Activated naive CD4-positive, alpha-beta T cell treated with anti-CD3 and anti-CD28 coated beads, Interleukin-2, amount 10 ng/mL, durations not matched to agents 7 days and 5 days (primary cell): ENCODE results near the gene FOSL2.

Experiments used
- CTCF ChIA-PET: fragments of 350-600 bp; sonication (Branson Sonifier 250); formaldehyde crosslinking; loops from one replicate; lab custom pipeline; 2021; ENCODE audit warnings: antibody characterized with exemption; lab: Charles Lee
- DNase-seq: peaks from one replicate; pipeline ENCODE4 v3.0.0-alpha.2; 2020
- H3K27ac Mint-ChIP-seq: one replicate; pipeline ENCODE4 v1.8.0; 2021; ENCODE audit warnings: mild to moderate bottlenecking, moderate library complexity, mixed read lengths
- H3K27me3 Mint-ChIP-seq: one replicate; pipeline ENCODE4 v1.8.0; 2021; ENCODE audit warnings: mild to moderate bottlenecking, mixed read lengths
- H3K36me3 Mint-ChIP-seq: one replicate; pipeline ENCODE4 v1.8.0; 2021; ENCODE audit warnings: mixed read lengths
- H3K4me1 Mint-ChIP-seq: one replicate; pipeline ENCODE4 v1.8.0; 2021; ENCODE audit warnings: mixed read lengths
- H3K4me3 Mint-ChIP-seq: one replicate; pipeline ENCODE4 v1.8.0; 2021; ENCODE audit warnings: mild to moderate bottlenecking, moderate library complexity, mixed read lengths
- H3K9me3 Mint-ChIP-seq: one replicate; pipeline ENCODE4 v1.8.0; 2021; ENCODE audit warnings: mixed read lengths

FOSL2 gene

DNA sequence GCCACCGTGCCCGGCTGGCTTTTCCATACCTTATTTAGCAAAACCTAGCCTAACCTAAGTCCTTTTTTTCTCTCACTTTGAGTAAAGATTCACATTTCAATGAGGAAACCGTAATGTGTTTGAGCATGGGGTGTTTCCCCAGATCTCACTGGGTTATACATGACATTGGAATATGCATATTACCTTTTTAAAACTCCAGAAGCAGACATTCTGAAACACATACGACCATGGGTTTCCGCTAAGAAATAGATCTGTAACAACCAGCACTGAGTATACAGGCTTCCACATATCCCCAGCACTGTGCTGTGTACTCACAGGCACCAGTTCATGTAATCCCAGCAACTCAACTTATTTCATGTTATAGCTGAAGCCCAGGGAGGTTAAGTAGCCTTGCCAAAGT lies 41.0 kb upstream of the FOSL2 start:
- no peak for DNase-seq
- peaks cover 32% of the 10 kb centered on the region for H3K27me3 Mint-ChIP-seq
- H3K4me3 Mint-ChIP-seq, result no peak overlapping the region
- peaks cover 62% of the 10 kb centered on the region for H3K4me1 Mint-ChIP-seq
- peaks cover 8% of the 10 kb centered on the region for H3K36me3 Mint-ChIP-seq
- CTCF ChIA-PET, result no interaction called here
- H3K27ac Mint-ChIP-seq, result no peak overlapping the region
- no peaks in the 10 kb centered on the region for H3K9me3 Mint-ChIP-seq

DNA sequence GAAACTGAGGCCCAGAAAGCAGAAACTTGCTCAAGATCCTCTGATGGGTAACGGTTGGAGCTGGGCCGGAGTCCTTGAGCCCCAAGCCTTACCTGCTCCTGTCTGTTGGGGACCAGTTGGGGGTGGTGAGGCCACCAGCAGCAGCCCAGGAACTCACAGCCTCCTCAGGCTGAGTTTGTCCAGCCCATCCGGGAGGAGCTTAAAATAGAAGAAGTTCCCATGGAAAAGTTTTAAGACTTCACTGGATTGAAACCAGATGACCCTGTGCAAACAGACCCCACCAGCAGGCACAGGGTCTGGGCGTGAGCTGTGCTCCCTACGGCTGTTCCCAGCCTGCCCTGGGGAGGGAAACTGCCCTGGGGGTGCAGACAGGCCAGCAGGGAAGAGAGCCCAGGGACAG lies 40.6 kb upstream of the FOSL2 start:
- no peak overlapping the region for H3K4me3 Mint-ChIP-seq
- DNase-seq, result no peak
- CTCF ChIA-PET, result no interaction called here
- peaks cover 28% of the 10 kb centered on the region for H3K27me3 Mint-ChIP-seq
- peaks cover 60% of the 10 kb centered on the region for H3K4me1 Mint-ChIP-seq
- no peak overlapping the region for H3K27ac Mint-ChIP-seq
- no peaks in the 10 kb centered on the region for H3K9me3 Mint-ChIP-seq
- peaks cover 8% of the 10 kb centered on the region for H3K36me3 Mint-ChIP-seq

DNA sequence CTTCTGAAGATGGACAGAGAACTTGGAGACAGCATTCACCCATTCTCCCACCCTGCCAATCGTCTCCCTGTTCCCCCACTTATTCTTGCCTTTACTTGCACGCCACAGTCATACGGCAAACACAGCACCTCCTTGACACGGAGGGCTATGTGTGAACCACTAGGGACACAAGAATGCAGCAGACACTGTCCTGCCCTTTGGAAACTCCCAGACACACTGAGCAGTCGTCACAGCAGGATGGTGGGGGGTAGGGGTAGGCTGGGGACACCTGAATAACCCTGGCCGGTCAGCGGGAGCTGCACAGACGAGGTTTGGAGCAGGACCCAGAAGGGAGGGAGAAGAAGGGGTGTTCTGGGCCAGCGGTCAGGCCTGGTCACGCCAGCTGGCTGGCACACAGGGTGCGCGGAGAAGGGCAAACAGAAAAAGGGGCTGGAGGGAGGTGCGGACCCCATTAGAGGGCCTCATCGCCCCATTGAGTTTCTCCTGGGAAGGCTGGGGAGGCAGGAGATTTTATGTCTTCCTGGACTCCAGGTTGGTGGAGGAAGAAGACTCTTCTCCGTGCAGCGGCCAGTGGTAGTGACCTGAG lies 40.0 kb upstream of the FOSL2 start:
- no peak overlapping the region for H3K27ac Mint-ChIP-seq

DNA sequence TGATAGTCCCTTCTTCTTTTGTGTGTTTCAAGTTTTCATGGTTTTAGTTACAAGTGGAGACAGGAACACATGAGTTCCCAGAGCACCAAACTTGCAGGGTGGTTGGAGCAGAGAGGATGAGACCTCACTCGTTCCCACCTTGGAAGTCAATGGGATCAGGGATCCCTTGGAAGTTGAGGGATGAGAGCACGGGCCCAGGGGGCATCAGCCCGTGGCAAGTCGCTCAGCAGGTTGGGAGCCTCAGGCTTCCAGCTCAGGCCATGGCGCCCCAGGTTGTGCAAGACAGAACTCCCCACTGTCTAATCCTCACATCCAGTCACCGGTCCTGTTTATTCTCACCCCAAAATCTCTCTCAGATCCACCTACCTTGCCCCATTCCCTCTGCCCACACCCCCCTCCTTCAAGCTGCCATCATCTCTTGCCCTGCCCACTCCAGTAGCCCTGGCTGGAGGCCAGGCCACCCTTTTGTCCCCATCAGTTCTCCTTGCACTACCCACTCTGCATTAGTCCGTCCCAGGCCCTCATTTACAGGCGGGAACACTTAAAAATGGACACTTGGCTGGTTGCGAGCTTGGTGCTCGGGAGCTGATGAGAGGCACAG lies 37.6 kb upstream of the FOSL2 start:
- Mint-ChIP-seq H3K4me1 (peaks cover 56% of the 10 kb centered on the region), H3K9me3 (no peaks in the 10 kb centered on the region), H3K4me3 (no peak overlapping the region), H3K27ac (no peak overlapping the region), H3K36me3 (peaks cover 7% of the 10 kb centered on the region), H3K27me3 (peaks cover 43% of the 10 kb centered on the region)
- no peak for DNase-seq
- CTCF ChIA-PET, result no interaction called here

More for the DNA sequence above, 40.0 kb upstream of the FOSL2 start:
- DNase-seq, result no peak
- peaks cover 5% of the 10 kb centered on the region for H3K36me3 Mint-ChIP-seq
- H3K9me3 Mint-ChIP-seq, result no peaks in the 10 kb centered on the region
- CTCF ChIA-PET, result no interaction called here
- peaks cover 56% of the 10 kb centered on the region for H3K4me1 Mint-ChIP-seq
- no peak overlapping the region for H3K4me3 Mint-ChIP-seq
- peaks cover 28% of the 10 kb centered on the region for H3K27me3 Mint-ChIP-seq

DNA sequence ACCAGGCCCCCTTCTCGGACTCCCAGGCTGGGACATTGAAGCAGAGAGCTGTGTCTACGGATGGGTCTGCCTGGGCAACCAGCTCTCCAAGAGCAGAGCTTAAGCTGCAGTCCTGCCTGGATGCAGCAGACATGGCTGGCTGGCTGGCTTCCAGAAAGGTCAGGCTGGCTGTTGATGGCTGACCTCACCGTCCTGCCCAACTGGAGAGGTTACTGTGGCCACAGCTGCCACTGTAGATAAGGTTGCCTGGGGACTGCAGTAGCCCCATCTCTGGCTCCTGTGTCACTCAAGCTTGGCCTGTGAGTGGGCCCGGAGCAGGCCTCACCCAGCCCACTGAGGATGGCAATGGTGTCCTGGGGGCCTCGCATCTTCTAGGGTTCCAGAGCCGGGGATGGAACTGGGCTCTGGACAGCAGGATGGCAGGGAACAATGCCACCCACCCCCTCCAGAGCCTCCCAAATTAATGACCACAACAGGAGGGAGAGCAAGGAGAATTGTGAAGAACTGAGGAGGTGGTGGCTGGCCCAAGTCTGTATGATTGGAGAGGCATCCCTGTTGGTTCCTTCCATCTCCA lies 37.0 kb upstream of the FOSL2 start:
- H3K9me3 Mint-ChIP-seq, result no peaks in the 10 kb centered on the region
- DNase-seq, result no peak
- peaks cover 56% of the 10 kb centered on the region for H3K4me1 Mint-ChIP-seq
- H3K27ac Mint-ChIP-seq, result no peak overlapping the region
- peaks cover 7% of the 10 kb centered on the region for H3K36me3 Mint-ChIP-seq
- H3K27me3 Mint-ChIP-seq, result peaks cover 47% of the 10 kb centered on the region
- H3K4me3 Mint-ChIP-seq, result no peak overlapping the region
- CTCF ChIA-PET, result no interaction called here

- H3K4me3 Mint-ChIP-seq, result no peak overlapping the region
- peaks cover 54% of the 10 kb centered on the region for H3K27me3 Mint-ChIP-seq
- H3K27ac Mint-ChIP-seq, result no peak overlapping the region
- peaks cover 58% of the 10 kb centered on the region for H3K4me1 Mint-ChIP-seq
- DNase-seq, result no peak
- peaks cover 7% of the 10 kb centered on the region for H3K36me3 Mint-ChIP-seq
- no peaks in the 10 kb centered on the region for H3K9me3 Mint-ChIP-seq
- CTCF ChIA-PET, result no interaction called here
Observed at GRCh38 chr2:28356095-28356911, 36.4 kb upstream of the FOSL2 start.

DNA sequence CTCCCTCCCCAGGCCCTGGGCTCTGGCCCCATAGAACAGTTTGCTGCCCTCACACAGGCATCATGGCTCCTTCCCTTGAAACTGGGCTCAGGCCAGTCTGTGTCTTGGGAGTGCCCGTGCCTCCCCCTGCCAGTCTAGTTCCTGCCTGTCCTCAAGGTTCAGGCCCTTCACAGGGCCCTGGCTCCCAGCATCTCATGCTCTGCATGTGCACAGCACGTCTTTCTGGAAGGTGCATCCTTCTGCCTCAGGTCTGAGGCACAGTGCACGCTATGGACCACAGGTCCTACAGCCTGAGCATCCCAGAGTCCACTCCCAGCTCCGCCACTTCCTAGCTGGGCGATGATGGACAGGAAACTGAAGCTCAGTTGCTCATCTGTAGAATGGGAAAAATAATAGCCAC lies 35.6 kb upstream of the FOSL2 start:
- H3K4me1 Mint-ChIP-seq, result peaks cover 61% of the 10 kb centered on the region
- no peak overlapping the region for H3K27ac Mint-ChIP-seq
- no peaks in the 10 kb centered on the region for H3K9me3 Mint-ChIP-seq
- no peak overlapping the region for H3K4me3 Mint-ChIP-seq
- peaks cover 3% of the 10 kb centered on the region for H3K36me3 Mint-ChIP-seq
- no peak for DNase-seq
- H3K27me3 Mint-ChIP-seq, result peaks cover 60% of the 10 kb centered on the region
- CTCF ChIA-PET, result no interaction called here

DNA sequence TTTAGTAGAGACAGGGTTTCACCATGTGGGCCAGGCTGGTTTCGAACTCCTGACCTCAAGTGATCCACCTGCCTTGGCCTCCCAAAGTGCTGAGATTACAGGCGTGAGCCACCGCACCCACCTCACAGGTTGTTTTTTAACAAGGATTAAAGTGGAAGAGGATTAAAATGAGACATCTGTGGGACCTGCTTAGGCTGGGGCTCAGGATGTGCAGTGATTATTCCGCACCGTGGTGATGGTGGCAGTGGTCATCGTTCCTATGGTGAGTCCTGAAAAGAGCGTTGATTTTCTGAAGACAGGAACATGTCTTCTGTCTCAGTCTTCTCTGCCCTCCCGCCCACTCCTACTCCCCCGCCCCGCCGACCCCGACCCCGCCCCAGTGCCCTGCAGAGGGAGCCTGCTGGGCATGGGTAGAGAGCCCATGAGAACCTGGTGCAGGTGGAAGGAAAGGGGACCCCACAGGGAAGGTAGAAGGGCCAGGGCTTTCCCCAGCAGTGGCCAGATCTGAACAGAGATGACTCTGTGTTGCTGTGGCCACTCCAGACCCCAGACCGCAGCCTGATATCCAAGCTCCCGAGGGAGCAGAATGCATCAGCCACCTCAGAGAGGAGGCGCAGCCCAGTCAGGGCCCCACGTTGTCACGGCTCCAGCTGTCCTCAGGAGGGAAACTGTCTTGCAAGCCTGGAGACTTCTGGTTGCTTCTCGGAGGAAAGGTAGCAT lies 34.5 kb upstream of the FOSL2 start:
- no peak overlapping the region for H3K4me3 Mint-ChIP-seq
- H3K36me3 Mint-ChIP-seq, result peaks cover 3% of the 10 kb centered on the region
- H3K27ac Mint-ChIP-seq, result peak overlapping the region; percentile 94
- no peak for DNase-seq
- peaks cover 71% of the 10 kb centered on the region for H3K4me1 Mint-ChIP-seq
- CTCF ChIA-PET, result no interaction called here
- peaks cover 59% of the 10 kb centered on the region for H3K27me3 Mint-ChIP-seq
- H3K9me3 Mint-ChIP-seq, result no peaks in the 10 kb centered on the region

GRCh38 chr2:28358668-28359201 lies 33.9 kb upstream of the FOSL2 start:
- CTCF ChIA-PET, result no interaction called here
- H3K4me1 Mint-ChIP-seq, result peaks cover 77% of the 10 kb centered on the region
- no peak for DNase-seq

GRCh38 chr2:28359222-28360057 lies 33.2 kb upstream of the FOSL2 start:
- peak; percentile 90 for DNase-seq
- Mint-ChIP-seq H3K36me3 (peaks cover 4% of the 10 kb centered on the region), H3K4me3 (peak overlapping the region; percentile 45), H3K27me3 (peaks cover 71% of the 10 kb centered on the region), H3K27ac (peak overlapping the region; percentile 94), H3K4me1 (peaks cover 83% of the 10 kb centered on the region), H3K9me3 (no peaks in the 10 kb centered on the region)
- CTCF ChIA-PET, result interaction anchor here (1.1 kb wide), 1 partner anchor 17 kb away, joined by 3 read pairs; no protein-coding TSS in a partner anchor

More at GRCh38 chr2:28358668-28359201, 33.9 kb upstream of the FOSL2 start:
- peak overlapping the region; percentile 45 for H3K4me3 Mint-ChIP-seq
- H3K9me3 Mint-ChIP-seq, result no peaks in the 10 kb centered on the region
- peak overlapping the region; percentile 94 for H3K27ac Mint-ChIP-seq
- peaks cover 64% of the 10 kb centered on the region for H3K27me3 Mint-ChIP-seq
- H3K36me3 Mint-ChIP-seq, result peaks cover 2% of the 10 kb centered on the region

DNA sequence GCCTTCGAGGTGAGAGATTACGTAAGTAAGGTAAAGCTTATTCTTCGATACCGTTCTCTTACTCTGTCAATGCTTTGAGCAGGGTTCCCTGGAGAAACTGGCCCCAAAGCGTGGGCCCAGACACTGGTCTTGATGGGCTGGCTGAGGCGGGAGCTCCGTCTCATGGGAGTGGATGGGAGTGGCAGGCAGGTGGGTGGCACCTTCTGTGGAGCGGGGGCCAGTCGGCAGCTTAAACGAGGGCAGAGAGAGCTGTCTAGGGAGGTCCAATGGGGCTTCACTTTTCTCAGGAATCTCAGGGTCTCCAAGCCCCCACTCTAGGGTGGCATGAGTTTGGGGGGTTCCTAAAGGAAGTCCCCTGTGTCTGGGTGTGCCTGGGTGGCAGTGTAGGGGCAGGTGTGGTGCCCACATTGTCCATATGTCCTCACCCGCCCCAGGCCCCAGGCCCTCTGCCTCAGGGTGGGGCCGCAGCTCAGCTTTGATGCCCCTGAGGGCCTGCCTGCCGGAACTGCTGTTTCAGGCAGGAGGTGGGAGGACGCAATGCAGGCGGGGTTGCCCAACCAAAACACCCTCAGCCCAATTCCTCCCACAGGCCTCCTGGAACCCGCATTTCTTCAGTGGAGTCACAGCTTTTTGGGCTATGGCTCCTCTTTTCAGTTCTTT lies 32.5 kb upstream of the FOSL2 start:
- Mint-ChIP-seq H3K36me3 (peaks cover 4% of the 10 kb centered on the region), H3K27ac (peak overlapping the region; percentile 94), H3K27me3 (peaks cover 70% of the 10 kb centered on the region), H3K4me1 (peaks cover 85% of the 10 kb centered on the region), H3K4me3 (no peak overlapping the region), H3K9me3 (no peaks in the 10 kb centered on the region)
- DNase-seq, result no peak
- CTCF ChIA-PET, result interaction anchor here (1.1 kb wide), 1 partner anchor 16 kb away, joined by 3 read pairs; no protein-coding TSS in a partner anchor

GRCh38 chr2:28360718-28361293 lies 31.9 kb upstream of the FOSL2 start:
- peak overlapping the region; percentile 55 for H3K27ac Mint-ChIP-seq
- H3K36me3 Mint-ChIP-seq, result peaks cover 4% of the 10 kb centered on the region
- H3K4me1 Mint-ChIP-seq, result peaks cover 89% of the 10 kb centered on the region
- no peak for DNase-seq
- H3K4me3 Mint-ChIP-seq, result no peak overlapping the region
- H3K27me3 Mint-ChIP-seq, result peaks cover 67% of the 10 kb centered on the region
- CTCF ChIA-PET, result no interaction called here
- H3K9me3 Mint-ChIP-seq, result no peaks in the 10 kb centered on the region
